PFSK-1 (cell line): ENCODE measurements around the gene MUC2.

Source experiments
- POLR2AphosphoS5 ChIP-seq: IDR thresholded peaks from 2 replicates; pipeline ENCODE4 v1.6.1; 2012; ENCODE audit warnings: low read depth, mild to moderate bottlenecking, control low read depth, low read length, moderate library complexity
- REST ChIP-seq, 2 experiments: IDR thresholded peaks; 2 replicates each; pipeline versions ENCODE4 v1.6.1 to v1.8.0; 2011 to 2012; ENCODE audit warnings: low read depth in 2 of 2, low read length in 2 of 2, control low read depth in 1 of 2, inconsistent platforms in 1 of 2, mild to moderate bottlenecking in 1 of 2, moderate library complexity in 1 of 2; ENCODE audit not compliant: insufficient read depth in 1 of 2
- SIN3A ChIP-seq: IDR thresholded peaks from 2 replicates; pipeline ENCODE4 v1.6.1; 2012; ENCODE audit warnings: mild to moderate bottlenecking, low read length, moderate library complexity, borderline replicate concordance; ENCODE audit not compliant: insufficient read depth

GRCh38 chr11:1117992-1118391 is 43.3 kb downstream of the MUC2 start:
- TF ChIP-seq REST (IDR thresholded peaks at IDR 0.05; ENCODE audit: insufficient read depth in 1 of 2, low read depth in 2 of 2, low read length in 2 of 2): no peak
- no peak for TF ChIP-seq POLR2AphosphoS5
- TF ChIP-seq SIN3A: no peak
